Stimulated activated CD8-positive, alpha-beta memory T cell treated with anti-CD3 and anti-CD28 coated beads, Interleukin-15, amount 100 ng/mL, for 4 hours (primary cell): ENCODE data around the gene MFAP4.

Source experiments
- DNase-seq, 2 donors: peaks; one replicate each; pipeline ENCODE4 v3.0.0-alpha.2; 2020; ENCODE audit warnings: low read depth in 2 of 2

MFAP4 gene, protein sequence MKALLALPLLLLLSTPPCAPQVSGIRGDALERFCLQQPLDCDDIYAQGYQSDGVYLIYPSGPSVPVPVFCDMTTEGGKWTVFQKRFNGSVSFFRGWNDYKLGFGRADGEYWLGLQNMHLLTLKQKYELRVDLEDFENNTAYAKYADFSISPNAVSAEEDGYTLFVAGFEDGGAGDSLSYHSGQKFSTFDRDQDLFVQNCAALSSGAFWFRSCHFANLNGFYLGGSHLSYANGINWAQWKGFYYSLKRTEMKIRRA

DNA sequence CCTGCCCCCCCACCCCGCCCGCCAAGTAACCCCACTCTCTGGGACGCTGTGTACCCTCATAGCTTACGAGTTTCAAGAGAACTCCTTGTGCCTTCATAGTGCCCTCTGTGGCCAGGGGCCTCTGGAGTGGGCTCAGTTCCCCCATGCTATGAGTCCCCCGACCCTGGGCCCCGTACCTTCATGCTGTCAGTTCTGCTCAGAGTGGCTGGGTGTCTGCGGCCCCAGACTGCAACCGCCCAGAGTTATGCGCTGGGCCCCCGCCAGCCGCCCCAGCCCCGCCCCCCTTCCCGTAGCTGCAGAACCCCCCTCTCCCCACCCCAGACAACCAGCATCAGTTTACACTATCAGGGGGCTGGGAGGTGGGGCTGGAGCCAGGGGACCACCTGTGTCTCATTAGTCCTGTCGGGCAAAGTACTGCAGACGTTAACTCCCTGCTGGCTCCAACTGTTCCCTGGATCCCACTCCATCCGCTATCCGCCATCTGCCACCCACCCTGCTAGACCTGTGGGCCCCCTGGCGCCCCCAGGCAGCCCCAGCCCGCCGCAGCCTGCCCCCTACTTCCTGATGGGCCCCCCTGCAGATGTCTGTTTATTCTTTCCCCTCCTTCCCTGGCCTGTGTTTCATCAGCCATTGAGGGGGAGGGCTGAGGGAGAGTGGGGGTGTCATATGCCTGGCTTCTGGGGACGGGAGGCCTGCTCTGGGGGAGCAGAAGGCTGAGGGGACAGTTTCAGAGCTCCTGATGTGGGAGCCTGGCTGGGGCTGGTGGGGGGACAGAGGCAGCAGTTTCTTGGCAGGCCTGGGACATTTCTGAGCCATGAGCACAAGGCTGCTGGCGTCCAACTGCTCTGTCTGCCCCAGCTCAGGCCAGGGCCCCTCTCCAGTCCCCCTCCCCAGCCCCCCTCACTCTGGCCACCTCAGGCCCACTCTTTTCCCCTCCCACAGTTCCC lies at the start of gene MFAP4:
Gene MFAP4 (minus strand): TSS at position 217 of the 947 bp plus-strand sequence. CDS start 35 bp downstream, at position 182.
- DNase-seq: no peak

DNA sequence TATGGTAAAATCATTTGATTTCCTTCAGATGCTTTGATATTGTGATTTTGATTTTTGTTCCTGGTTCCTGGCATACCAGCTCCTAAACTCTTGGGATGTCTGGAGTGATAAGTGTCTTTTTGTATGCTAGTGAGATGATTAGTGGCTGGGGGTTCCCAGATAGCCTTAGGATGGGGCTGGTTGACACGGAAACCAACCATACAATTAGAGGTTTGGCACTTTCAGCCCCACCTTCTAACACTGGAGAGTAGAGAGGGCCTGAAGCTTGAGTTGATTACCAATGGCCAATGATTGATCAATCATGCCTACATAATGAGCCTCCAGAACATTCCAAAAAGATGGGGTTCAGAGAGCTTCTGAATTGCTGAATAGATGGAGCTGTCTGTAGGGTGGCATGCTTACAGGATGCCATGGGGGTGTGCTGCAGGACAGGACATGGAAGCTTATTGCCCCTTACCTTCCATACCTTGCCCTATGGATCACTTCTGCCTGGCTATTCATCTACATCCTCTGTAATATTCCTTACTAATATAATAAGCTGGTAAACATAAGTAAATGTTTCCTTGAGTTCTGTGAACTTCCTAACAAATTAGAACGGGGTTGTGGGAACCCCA lies 46.8 kb upstream of the MFAP4 start:
- DNase-seq: no peak

DNA sequence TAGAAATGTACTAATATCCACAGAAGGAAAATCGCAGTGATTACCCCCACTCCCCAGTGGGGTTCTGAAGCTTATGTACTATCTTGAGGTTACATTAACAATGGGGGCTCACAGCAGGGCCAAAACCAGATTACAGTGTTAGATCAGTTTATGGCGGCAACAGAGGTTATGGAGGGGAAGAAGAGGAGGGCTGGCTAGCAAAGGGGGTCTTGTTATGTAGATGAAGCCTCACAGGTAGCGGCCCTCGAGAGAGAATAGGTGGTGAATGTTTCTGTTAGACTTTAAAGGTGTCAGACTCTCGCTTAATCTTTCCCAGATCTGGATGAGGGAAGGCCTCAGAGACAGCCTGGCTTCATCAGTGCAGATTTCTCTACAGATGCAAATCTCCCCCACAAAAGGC lies 46.3 kb upstream of the MFAP4 start:
- DNase-seq: no peak

DNA sequence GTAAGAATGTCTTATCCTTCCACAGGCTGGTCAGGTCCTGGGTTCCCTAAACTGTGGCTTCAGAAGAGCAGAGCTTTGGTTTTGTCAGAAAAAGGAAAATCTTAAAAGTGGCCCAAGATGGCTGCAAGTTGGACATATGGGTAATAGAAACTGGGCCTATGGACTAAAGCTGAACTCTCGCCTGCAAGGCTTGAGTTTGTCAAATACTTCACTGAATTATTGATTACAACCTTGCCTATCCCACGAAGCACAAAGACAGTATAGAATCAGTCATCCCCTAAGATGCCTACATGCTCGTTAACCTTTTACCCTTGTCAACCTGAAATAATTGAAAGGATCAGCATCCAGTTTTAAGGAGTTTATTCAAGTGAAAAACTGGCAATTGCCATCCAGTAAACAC lies 44.7 kb upstream of the MFAP4 start:
- DNase-seq: no peak

DNA sequence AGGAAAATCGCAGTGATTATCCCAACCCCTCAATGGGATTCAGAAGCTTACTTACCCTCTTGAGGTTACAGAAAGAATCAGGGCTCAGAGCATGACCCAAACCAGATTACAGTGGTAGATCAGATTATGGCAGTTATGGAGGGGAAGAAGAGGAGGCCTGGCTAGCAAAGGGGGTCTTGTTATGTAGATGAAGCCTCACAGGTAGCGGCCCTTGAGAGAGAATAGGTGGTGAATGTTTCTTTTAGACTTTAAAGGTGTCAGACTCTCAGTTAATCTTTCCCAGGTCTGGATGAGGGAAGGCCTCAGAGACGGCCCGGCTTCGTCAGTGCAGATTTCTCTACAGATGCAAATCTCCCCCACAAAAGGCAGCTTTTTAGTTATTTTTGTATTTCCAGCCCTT lies 39.6 kb upstream of the MFAP4 start:
- no peak for DNase-seq

DNA sequence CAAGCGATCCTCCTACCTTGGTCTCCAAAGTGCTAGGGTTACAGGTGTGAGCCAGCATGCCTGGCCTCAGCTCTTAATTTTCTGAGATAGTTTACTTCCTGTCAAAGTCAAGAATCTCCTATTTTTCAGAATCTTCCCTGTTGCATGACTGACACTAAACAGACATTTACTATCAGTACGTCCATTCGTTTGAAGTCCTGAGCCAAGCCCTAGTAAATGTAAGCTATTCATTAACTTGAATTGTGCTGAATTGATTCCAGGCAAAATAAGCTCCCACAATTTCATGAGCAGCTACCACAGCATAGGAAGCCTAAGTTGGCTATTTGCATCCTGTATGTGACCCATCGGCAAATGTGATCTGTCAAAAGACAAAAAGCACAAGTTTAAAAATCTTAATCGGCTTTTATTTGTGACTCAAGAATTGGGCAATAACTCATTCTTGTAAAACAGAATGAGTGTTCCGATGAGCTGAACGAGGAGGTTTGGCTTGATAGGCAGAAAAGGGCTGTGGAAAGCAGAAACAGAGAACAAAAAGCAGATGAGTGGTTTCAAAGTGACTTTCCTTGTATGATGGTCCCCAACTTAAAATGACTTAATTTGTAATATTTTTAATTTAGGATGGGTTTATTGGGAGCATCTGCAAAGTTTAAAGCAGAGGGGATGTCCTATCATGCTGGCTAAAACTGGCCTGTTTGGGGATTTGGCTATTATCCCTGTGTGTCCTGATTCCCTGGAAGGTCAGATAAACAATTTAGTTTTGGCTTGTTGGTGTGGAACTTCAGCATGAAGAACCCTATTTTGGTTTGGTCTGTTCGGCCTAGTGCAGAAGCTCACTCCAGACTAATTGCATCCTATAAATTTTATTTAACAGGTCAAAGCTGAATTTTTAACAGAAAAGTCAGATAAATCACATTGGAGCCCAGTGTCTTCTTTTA lies 38.2 kb upstream of the MFAP4 start:
- no peak for DNase-seq

DNA sequence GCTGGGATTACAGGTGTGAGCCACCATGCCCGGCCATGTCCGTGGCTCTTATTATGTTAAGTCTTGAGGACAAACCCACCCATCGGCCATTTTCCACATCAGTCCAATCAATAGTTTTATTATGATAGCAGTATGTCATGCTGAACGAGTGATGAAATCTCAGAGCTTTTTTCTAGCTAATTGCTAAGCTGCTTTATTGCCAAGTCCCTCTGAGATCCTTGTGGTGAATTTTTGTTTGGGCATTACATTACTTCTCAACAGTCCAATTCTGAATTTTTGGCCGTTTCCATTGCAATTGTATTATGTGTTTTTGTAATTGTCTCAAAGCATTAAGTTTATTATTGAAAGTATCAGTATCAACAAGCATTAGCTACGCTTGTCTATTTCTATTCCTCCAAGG lies 34.9 kb upstream of the MFAP4 start:
- no peak for DNase-seq

DNA sequence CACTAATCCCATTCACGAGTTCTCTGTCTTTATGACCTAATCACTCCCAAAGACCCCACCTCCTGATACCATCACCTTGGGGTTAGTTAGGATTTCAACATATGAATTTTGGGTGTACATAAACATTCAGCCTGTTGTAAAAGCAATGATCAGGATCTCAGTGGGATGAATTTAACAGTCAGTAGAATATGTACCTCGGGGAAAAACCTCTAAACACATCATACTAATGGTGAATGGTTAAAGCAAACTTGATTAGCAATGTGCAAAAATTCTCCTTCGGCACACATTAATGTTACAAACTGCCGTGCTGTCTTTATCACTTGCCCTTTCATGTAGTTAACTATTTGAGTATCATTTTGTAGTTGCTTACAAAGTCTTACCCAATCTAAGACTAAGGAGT lies 34.2 kb upstream of the MFAP4 start:
- DNase-seq: no peak

DNA sequence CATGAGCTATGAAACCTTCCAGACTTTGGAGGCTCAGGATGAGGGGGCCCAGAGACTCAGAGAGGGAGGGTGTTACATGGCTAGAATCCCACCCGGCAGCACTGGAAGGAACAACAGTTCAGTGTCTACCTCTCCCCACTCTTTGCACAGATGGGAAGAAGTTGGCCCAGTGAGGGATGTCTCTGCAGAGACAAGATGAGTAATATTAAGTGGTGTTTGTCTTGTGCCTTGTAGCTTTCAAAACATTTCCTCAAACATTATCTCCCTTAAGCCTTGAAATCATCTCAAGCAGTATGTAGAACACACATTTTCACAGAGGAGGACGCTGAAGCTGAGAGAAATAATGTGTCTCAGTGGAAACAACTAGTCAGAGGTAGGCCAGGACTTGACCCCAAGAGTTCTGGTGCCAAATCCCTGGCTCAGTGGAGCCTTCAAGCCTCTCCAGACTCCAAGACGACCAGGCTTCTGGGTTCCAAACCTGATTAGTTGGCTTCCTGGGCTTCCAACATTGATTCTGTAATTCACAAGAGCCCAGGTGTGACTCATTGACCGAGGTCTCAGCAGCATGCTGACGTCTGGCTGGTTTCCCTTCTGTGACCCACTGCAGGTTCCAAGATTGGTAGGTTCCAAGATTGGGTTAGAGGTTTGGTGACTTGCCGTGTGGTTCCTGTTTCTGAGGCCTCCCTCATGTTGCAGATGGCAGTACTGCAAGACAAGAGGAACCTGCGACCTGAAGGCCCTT lies 31.4 kb upstream of the MFAP4 start:
- DNase-seq: no peak

DNA sequence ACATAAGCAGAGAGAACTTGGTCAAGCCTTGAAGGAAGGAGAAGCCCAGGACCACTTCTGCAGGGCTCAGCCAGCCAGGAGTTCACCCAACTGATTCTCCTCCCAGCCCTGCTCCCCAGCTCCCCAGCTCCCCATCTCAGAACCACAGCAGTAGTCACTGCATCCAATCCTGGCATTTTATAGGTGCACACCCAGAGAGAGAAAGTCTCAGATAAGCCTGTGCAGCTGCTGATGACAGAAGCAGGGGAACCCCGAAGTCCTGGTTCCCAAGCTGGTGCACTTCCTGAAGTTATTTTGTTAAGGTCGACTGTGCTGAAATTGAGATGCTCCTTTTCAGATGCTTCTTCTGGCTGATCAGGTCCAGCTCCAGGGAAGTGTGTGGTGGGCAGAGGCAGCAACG lies 30.6 kb upstream of the MFAP4 start:
- DNase-seq: no peak

DNA sequence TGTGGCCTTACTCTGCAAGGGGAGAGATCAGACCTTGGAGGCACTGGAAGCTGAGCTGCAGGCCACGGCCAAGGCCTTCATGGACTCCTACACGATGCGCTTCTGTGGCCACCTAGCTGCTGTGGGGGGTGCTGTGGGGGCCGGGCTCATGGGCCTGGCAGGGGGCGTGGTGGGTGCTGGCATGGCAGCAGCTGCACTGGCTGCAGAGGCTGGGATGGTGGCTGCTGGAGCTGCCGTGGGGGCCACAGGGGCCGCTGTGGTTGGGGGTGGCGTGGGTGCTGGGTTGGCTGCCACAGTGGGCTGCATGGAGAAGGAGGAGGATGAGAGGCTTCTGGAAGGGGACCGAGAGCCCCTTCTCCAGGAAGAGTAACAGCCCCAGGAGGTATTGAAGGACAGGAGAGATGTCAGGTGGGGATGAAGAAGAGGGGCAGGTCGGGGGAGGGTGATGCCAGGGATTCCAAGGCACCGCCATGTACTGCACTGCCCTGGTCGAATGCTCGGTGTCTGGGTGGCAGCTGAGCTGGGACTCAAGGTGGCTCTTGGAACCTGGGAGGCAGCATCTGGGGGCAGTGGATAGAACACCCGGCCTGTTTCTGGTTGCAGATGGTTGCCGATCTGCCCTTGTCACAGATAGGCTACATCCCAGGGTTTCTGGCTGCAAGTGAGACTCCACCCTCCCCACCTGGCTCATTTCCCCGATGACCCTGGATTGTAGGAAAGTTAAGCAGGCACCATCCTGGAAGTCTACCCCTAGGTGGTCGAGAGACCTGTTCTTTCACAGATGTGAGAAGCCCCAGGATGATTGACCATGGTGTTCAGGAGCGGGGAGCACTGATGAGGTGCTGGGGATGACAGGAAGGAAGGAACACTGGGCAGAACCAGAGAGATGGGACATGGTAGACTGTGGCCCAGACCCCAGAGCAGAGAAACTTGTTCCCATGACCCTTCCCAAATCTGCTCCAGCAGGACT lies 29.1 kb upstream of the MFAP4 start:
- DNase-seq: no peak

DNA sequence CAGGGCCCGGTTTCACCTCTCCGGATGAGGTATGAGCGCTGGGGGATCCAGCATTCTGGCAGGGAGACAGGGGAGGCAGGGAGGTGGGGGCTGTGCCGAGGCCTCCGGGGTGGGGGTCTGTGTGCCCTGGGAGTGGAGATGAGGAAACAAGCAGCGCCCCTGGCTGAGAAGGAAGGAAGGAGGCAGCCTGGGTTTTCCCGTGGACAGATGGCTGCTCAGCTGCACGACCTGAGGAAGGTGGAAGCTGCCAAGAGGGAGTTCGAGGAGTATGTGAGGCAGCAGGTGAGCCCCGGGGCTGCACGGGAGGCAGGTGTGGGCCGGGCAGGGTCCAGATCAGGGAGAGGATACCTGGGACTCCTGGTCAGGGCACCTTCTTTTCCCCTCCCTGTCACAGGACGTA lies 28.3 kb upstream of the MFAP4 start:
- DNase-seq: no peak

DNA sequence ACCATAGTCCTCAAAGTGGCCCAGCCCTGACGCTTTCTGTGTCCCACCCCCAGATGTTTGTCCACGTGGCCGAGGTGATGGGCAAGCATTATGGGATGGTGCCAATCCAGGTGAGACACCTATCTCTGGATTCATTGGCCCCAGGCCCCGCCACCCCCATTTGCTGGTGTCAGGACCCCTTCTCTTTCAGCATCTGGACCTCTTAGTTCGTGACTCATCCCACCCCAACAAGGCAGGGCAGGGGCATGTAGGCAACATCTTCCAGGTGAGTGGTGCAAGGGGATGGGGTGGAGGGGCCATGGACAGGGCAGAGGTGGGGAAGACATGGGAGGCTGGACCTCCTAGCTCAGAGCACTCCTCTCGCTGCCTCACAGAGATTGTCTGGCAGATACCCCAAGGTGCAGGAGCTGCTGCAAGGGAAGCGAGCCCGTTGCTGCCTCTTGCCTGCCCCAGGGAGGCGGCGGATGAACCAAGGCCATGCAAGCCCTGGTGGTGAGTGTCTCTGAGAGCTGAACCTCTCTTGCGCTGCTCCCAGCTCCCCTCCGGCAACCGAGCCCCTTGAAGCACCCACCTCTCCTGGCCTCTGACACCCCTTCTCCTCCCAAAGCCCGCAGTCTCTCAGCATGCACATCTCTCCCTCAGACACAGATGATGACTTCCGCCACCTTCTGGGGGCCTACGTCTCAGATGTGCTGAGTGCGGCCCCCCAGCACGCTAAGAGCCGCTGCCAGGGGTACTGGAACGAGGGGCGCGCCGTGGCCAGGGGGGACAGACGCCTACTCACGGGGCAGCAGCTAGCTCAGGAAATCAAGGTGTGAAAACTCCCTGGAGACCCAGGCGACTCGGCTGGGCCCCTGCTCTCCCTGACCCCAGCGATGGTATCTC lies 27.6 kb upstream of the MFAP4 start:
- no peak for DNase-seq

DNA sequence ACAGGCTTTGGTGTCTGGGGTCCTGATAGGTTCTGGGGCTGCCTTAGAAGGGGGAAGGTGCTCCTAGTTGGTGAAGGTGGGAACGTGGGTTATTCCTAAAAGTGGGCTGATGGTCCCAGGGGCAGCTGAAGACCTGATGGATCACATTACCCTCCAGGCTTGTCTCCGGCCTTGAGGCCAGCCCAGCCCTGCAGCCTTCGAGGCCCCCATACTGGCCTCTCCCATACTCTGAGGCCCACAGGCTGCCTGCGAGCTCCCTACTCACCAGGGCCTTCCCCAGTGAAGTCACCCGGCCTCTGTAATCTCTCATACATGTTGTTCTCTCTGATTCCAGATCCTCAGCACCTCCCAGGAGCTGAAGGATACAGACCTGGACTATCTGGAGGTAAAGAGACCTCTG lies 26.8 kb upstream of the MFAP4 start:
- DNase-seq: no peak

DNA sequence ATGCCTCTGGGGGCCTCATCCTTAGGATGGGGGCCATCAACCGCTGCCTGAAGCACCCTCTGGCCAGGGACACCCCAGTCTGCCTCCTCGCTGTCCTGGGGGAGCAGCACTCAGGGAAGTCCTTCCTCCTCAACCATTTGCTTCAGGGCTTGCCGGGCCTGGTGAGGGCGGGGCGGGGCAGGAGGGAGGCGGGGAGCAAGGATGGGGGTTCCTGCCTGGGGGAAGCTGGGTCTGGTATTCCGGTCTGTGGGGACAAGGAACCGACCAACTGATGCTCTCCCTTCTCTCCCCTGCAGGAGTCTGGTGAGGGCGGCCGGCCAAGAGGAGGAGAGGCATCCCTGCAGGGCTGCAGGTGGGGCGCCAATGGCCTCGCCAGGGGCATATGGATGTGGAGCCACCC lies 26.0 kb upstream of the MFAP4 start:
- DNase-seq: no peak

DNA sequence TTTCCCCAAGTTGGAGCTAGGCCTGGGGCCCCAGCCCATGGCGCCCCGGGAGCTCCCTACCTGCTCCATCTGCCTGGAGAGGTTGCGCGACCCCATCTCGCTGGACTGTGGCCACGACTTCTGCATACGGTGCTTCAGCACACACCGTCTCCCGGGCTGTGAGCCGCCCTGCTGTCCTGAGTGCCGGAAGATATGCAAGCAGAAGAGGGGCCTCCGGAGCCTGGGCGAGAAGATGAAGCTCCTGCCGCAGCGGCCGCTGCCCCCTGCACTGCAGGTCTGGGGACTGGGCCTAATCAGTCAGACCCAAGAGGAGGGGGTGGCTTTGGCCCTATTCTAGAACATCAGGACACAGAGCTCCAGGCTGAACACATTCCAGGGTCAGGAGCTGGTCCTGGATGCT lies 25.5 kb upstream of the MFAP4 start:
- no peak for DNase-seq

DNA sequence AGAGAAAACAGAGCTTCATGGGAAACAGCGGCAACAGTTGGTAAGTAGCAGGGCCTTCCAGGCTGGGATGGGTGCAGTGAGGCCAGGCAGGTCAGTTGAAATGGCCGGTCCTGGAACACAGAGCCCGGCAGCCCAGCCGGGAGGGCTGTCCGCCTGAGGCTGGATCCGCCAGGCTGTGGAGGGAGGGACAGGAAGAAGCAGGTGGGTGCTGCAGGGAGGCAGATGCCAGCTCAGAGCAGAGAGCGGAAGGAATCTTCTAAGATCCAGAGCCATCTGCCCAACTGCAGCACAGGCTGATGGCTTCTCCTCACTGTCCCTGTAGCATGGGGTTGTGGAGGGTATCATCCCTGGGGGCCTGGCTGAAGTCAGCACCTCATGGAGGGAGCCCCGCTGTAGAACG lies 24.6 kb upstream of the MFAP4 start:
- no peak for DNase-seq

DNA sequence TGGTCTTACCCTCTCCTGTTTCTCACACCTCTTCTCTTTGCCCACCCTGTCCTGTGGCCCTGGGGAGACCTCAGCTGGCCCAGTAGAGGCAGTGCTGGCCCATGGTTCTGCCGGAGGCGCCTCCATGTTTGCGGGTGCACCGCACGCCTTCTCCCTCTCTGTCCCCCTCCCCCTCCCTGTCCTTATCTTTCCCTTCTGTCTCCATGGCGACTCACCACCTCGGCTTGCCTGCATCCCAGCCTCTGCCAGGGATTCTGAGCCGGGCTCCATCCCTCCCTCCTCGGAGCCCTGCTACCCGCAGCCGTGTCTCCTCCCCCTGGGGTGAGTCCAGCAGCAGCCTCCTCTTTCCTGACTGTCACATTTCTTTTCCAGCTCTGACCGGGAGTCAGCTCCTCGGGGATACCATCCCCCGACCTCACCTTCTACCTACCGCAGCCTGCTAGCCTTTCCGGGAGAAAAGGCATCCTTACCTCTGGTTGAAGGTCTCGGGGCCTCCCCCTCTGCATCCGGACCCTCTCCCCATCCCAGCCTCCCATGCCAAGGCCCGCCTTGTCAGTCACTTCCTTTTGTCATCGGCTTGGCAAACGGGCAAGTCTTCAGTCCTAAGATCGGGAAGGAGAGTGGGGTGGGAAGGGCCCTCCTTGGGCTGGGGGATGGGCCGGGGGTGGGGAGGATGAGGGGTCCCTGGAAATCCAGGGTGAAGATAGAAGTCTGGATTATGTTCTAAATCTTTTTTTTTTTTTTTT lies 24.1 kb upstream of the MFAP4 start, which contains the start of gene RNF112:
Gene RNF112 (plus strand): TSS at position 358 of the 746 bp plus-strand sequence. CDS start 177 bp downstream, at position 535.
- DNase-seq: no peak
